B cell (primary cell): Measurements from ENCODE around the gene GPR156. TPM values are rescaled to one million over a fixed set of nuclear protein-coding genes. Genes with fewer than 3 reads are reported as not detected.

ENCODE experiments used
- ATAC-seq: fragments of 200-7000 bp; cut with Tn5 transposase; one replicate; pipeline ENCODE4 v1.10.0; 2021; ENCODE audit warnings: low read depth, mild to moderate bottlenecking, moderate number of reproducible peaks, moderate library complexity
- CTCF ChIA-PET: fragments of 350-600 bp; sonication (Branson Sonifier 250); formaldehyde crosslinking; loops from one replicate; lab custom pipeline; 2021; ENCODE audit warnings: antibody characterized with exemption, inconsistent platforms; lab: Charles Lee
- POLR2A ChIA-PET: fragments of 350-600 bp; sonication (Branson Sonifier 250); formaldehyde crosslinking; loops from one replicate; lab custom pipeline; 2021; ENCODE audit warnings: antibody characterized with exemption; lab: Charles Lee
- DNase-seq: peaks from one replicate; pipeline ENCODE4 v3.0.0; 2013
- H2AFZ ChIP-seq: 2 replicates; pipeline ENCODE4 v1.6.1; 2012; ENCODE audit warnings: mild to moderate bottlenecking, low read depth, low read length; ENCODE audit not compliant: insufficient read depth, poor library complexity, severe bottlenecking
- H3K27ac ChIP-seq, 2 donors: 1 replicate in 1 of 2; 2 replicates in 1 of 2; pipeline ENCODE4 v1.5.1; 2012 to 2013; ENCODE audit warnings: low read length in 2 of 2, mild to moderate bottlenecking in 2 of 2, moderate library complexity in 1 of 2
- H3K27me3 ChIP-seq, 4 experiments: fragments of 200-600 bp in 1 of 4; sonication (generic) in 1 of 4; replicated peaks in 1 of 4; 1 replicate in 2 of 4; 2 replicates in 2 of 4; pipeline versions ENCODE4 v1.6.1 to v1.7.0; 2013 to 2016; ENCODE audit warnings: low read length in 3 of 4, mild to moderate bottlenecking in 2 of 4, mixed read lengths in 1 of 4, moderate library complexity in 1 of 4; ENCODE audit not compliant: insufficient read depth in 4 of 4, control insufficient read depth in 3 of 4; ENCODE audit errors: control extremely low read depth in 1 of 4
- H3K36me3 ChIP-seq, 2 experiments: replicated peaks in 1 of 2; 1 replicate in 1 of 2; 2 replicates in 1 of 2; pipeline versions ENCODE4 v1.6.1 to v1.7.1; 2013; ENCODE audit warnings: low read length in 1 of 2; ENCODE audit not compliant: insufficient read depth in 2 of 2, control insufficient read depth in 1 of 2; ENCODE audit errors: control extremely low read depth in 1 of 2, extremely low read depth in 1 of 2
- H3K4me1 ChIP-seq, 2 donors: fragments of 200-600 bp in 1 of 2; sonication (generic) in 1 of 2; 1 replicate in 1 of 2; 2 replicates in 1 of 2; pipeline versions ENCODE4 v1.5.1 to v1.6.1; 2013 to 2017; ENCODE audit warnings: low read length in 2 of 2; ENCODE audit not compliant: control insufficient read depth in 2 of 2, insufficient read depth in 2 of 2
- H3K4me2 ChIP-seq: replicated peaks from 2 replicates; pipeline ENCODE3; 2012; ENCODE audit warnings: mild to moderate bottlenecking, low read depth, low read length; ENCODE audit not compliant: poor library complexity, severe bottlenecking
- H3K4me3 ChIP-seq, 5 experiments: fragments of 200-600 bp in 1 of 5; sonication (generic) in 1 of 5; 1 replicate in 3 of 5; 2 replicates in 2 of 5; pipeline versions ENCODE4 v1.5.1 to v1.7.0; 2011 to 2016; ENCODE audit warnings: low read length in 4 of 5, mild to moderate bottlenecking in 4 of 5, low read depth in 2 of 5, control low read depth in 1 of 5, moderate library complexity in 1 of 5; ENCODE audit not compliant: insufficient read depth in 1 of 5; ENCODE audit errors: control extremely low read depth in 1 of 5, extremely low read depth in 1 of 5
- H3K79me2 ChIP-seq: fragments of 200-600 bp; sonication (generic); one replicate; pipeline ENCODE4 v1.6.0; 2016; ENCODE audit warnings: low read length; ENCODE audit not compliant: control insufficient read depth, insufficient read depth
- H3K9ac ChIP-seq: fragments of 200-600 bp; sonication (generic); 2 replicates; pipeline ENCODE4 v1.6.1; 2017; ENCODE audit warnings: mild to moderate bottlenecking, low read length, moderate library complexity
- H3K9me3 ChIP-seq, 3 donors: one replicate each; pipeline versions ENCODE4 v1.6.1 to v1.7.1; 2013; ENCODE audit warnings: low read length in 2 of 3; ENCODE audit not compliant: control insufficient read depth in 2 of 3, insufficient read depth in 1 of 3; ENCODE audit errors: control extremely low read depth in 1 of 3
- H4K20me1 ChIP-seq: 2 replicates; pipeline ENCODE4 v1.6.0; 2012; ENCODE audit warnings: mild to moderate bottlenecking, low read length; ENCODE audit not compliant: insufficient read depth, control insufficient read depth, poor library complexity, severe bottlenecking
- H3K27ac Mint-ChIP-seq: one replicate; pipeline ENCODE4 v1.8.0; 2021; ENCODE audit warnings: mixed read lengths
- H3K27me3 Mint-ChIP-seq: one replicate; pipeline ENCODE4 v1.8.0; 2021; ENCODE audit warnings: mixed read lengths
- H3K4me1 Mint-ChIP-seq: one replicate; pipeline ENCODE4 v1.8.0; 2021; ENCODE audit warnings: mixed read lengths
- H3K4me3 Mint-ChIP-seq: one replicate; pipeline ENCODE4 v1.8.0; 2021; ENCODE audit warnings: mixed read lengths
- H3K9me3 Mint-ChIP-seq: one replicate; pipeline ENCODE4 v1.8.0; 2022; ENCODE audit warnings: mixed read lengths; ENCODE audit not compliant: insufficient read depth
- CTCF ChIP-seq: fragments of 200-600 bp; IDR thresholded peaks from one replicate; pipeline ENCODE4 v1.8.0; 2022; ENCODE audit warnings: antibody characterized with exemption, mild to moderate bottlenecking
- EZH2 ChIP-seq: IDR thresholded peaks from 2 replicates; pipeline ENCODE4 v1.6.1; 2012; ENCODE audit warnings: borderline replicate concordance, low read depth, mild to moderate bottlenecking, moderate library complexity, low read length; ENCODE audit not compliant: insufficient read depth, poor library complexity, severe bottlenecking
- WGBS: methylation state at CpG from one replicate; pipeline ENCODE4 v1.1.5; 2013; ENCODE audit warnings: missing lambda C conversion rate; ENCODE audit not compliant: insufficient coverage; 5-methylcytosine and 5-hydroxymethylcytosine counted together
- intact Hi-C: fragments of 100-400 bp; cut with micrococcal nuclease; formaldehyde crosslinking; loops from one replicate; pipeline ENCODE4 v1.10.0; 2022
- polyA plus RNA-seq: library from polyadenylated mRNA; depleted of rRNA; stranded (reverse); fragments of >200 nt; gene quantifications from 2 replicates; pipeline ENCODE4 v1.2.3, GENCODE V29; 2012
- total RNA-seq, 2 donors: library from RNA; stranded (reverse); fragments of 120-200 nt in 1 of 2; gene quantifications; 1 replicate in 1 of 2; 2 replicates in 1 of 2; pipeline versions ENCODE4 v1.2.3 to v1.2.4, GENCODE V29; 2013 to 2022

The GPR156 gene
- total and polyA plus RNA-seq, 2 donors (not counting 1 experiment from before 2014, with no cell fraction given): 0.03 to 0.20 TPM

- H3K36me3 ChIP-seq: no peaks in the 10 kb centered on the region
- H3K4me1 ChIP-seq: peaks cover 0 to 5% of the 10 kb centered on the region in 2 donors
- H3K27me3 ChIP-seq: peaks cover 0 to 3% (median 1%) of the 10 kb centered on the region in 4 experiments
- CTCF ChIA-PET: no interaction called here
- ATAC-seq (no peak), DNase-seq (no peak)
- no peak overlapping the region for H3K4me2 ChIP-seq
- POLR2A ChIA-PET: no interaction called here
- no peak for TF ChIP-seq EZH2
- TF ChIP-seq CTCF: no peak
- no peaks in the 10 kb centered on the region for H4K20me1 ChIP-seq
- no peaks in the 10 kb centered on the region for H3K79me2 ChIP-seq
- H3K9me3 ChIP-seq: peaks cover 0 to 5% (median 0%) of the 10 kb centered on the region in 3 donors
- no peak overlapping the region for H3K27ac ChIP-seq
- Mint-ChIP-seq H3K9me3 (peaks cover 2% of the 10 kb centered on the region), H3K27ac (no peak overlapping the region), H3K4me1 (peaks cover 5% of the 10 kb centered on the region), H3K27me3 (peaks cover 7% of the 10 kb centered on the region), H3K4me3 (no peak overlapping the region)
- no peak overlapping the region for H2AFZ ChIP-seq
- no peak overlapping the region for H3K4me3 ChIP-seq
- 100% methylated on average over 2 of the region's 4 CpGs for WGBS
- no peak overlapping the region for H3K9ac ChIP-seq
- intact Hi-C loops: no loop called here
These were observed 122.0 kb downstream of the GPR156 start for GRCh38 chr3:120163026-120163425.

- Histone ChIP-seq H3K4me3 (no peak overlapping the region), H3K9ac (no peak overlapping the region), H3K27ac (no peak overlapping the region), H3K27me3 (peaks cover 0 to 3% (median 1%) of the 10 kb centered on the region in 4 experiments), H3K79me2 (no peaks in the 10 kb centered on the region), H3K36me3 (no peaks in the 10 kb centered on the region), H3K9me3 (peaks cover 0 to 5% (median 0%) of the 10 kb centered on the region in 3 donors), H4K20me1 (no peaks in the 10 kb centered on the region), H2AFZ (no peak overlapping the region), H3K4me2 (no peak overlapping the region), H3K4me1 (peaks cover 0 to 5% of the 10 kb centered on the region in 2 donors)
- intact Hi-C loops: no loop called here
- Mint-ChIP-seq H3K9me3 (peaks cover 2% of the 10 kb centered on the region), H3K27me3 (peaks cover 7% of the 10 kb centered on the region), H3K4me1 (peaks cover 5% of the 10 kb centered on the region), H3K4me3 (no peak overlapping the region), H3K27ac (no peak overlapping the region)
- ChIA-PET POLR2A (no interaction called here), CTCF (no interaction called here)
- DNase-seq: no peak
- TF ChIP-seq EZH2 (no peak), CTCF (no peak)
- no peak for ATAC-seq
These were observed 122.6 kb downstream of the GPR156 start for GRCh38 chr3:120162400-120162799.
